ENCODE measurements around the gene FBLN7.

- TF ChIP-seq CTCF (IDR thresholded peaks at IDR 0.05) (no peak), POLR2A (IDR thresholded peaks at IDR 0.05) (no peak)
Measured at GRCh38 chr2:112108178-112108832, 29.9 kb upstream of the FBLN7 start.
